HG03060 (cell line): ENCODE data around the gene CFAP54.

Experiments
- ATAC-seq: cut with Tn5 transposase; IDR thresholded peaks from one replicate; pipeline ENCODE4 v1.9.1; 2021; ENCODE audit warnings: low read depth, moderate number of reproducible peaks; ENCODE audit not compliant: unreplicated experiment

Gene CFAP54

DNA sequence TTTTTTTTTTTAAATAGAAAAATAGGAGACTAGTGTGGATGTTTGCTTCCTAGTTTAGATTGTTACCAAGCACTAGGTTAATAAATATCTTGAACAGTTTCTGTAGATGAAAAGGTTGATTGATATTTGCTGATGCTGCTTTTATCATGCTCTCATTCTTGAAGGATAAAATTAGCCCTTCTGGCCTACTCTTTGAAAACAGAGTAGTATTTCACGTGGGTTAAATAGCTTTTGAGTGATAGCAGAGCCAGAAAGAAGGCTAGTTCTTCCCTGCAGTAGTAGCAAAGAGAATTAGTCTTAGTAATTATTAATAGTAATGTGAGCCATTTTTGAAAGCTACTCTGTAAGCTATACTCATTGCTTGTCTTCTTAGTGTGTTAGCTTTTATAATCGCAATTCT is 422.9 kb downstream of the CFAP54 start:
- no peak for ATAC-seq

DNA sequence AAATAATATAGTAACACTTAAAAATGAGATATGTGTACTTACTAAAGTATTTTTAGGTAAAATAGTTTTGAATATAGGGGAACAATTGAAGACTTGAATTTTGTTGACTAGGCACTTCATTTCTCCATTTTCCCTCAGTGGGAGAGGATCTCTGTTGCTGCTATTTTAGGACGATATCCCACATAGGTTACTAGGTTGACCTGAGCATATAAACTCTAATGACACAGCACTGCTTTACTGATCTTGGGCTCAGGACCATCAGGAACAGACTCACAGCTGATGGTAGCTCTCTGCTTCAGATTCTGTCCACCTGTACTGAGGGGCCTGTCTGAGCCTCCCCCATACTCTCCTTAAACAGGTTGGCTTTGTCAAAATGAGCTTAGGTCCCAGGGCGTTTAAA is 423.6 kb downstream of the CFAP54 start:
- no peak for ATAC-seq

DNA sequence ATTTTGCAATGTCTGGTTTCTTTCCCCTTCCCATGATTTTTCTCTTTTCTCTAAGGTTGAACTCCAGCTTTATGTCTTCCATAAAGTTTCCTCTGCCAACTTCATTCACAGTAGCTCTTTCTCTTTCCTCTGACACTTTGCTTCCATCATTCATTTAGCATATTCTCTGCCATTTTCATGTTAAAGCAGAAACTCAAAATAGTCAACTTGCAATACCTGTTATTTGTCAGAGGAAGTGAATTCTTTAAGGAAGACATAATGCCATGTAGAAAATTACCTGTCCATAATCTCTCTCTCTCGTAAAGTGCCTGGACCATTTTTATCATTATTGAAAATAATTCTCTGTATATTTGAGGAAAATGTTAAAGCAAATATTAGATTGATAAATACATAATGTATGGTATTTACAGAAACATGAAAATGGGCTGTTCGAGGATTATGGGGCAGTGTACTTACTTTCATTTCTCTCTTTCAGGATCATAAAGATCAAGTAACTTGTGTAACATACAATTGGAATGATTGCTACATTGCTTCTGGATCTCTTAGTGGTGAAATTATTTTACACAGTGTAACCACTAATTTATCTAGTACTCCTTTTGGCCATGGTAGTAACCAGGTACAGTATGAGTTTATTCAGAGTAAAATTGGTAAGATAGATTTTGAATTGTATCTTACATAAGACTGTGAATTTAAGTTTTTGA is 430.3 kb downstream of the CFAP54 start:
- no peak for ATAC-seq
